Measurements from ENCODE around the gene U2SURP.
"Not testable (repeated sequence)": the region's sequence is repeated elsewhere in the genome, so short reads cannot be mapped to it uniquely, and the experiment has no call there.

U2SURP gene

DNA sequence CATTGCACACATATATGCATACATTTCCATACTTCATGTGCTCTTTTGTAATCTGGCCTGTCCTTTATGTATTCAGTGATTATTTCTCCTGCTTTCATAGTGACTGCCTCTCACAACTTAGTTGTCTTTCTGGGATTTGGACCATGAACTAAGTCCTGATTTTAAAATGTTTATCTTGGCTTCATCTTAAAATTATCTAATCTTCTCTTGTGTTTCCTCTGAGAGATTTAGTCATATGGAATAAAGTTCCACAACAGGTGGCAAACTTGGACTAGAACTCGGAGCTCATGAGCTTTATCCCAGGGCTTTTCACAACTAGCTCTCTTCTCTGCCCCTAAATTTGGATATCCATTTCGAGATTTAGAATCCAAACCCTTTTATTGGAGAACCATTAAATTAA, 44.3 kb downstream of the U2SURP start:
- Mint-ChIP-seq H3K36me3 (ENCODE audit: insufficient read depth) (peaks cover 55% of the 10 kb centered on the region), H3K27me3 (no peaks in the 10 kb centered on the region), H3K9me3 (no peaks in the 10 kb centered on the region), H3K4me3 (no peak overlapping the region), H3K27ac (no peak overlapping the region), H3K4me1 (ENCODE audit: low read depth in 2 of 2) (peaks cover 0 to 3% of the 10 kb centered on the region in 2 donors)
- ATAC-seq (replicated peaks) = no peak
- DNase-seq = no peak

DNA sequence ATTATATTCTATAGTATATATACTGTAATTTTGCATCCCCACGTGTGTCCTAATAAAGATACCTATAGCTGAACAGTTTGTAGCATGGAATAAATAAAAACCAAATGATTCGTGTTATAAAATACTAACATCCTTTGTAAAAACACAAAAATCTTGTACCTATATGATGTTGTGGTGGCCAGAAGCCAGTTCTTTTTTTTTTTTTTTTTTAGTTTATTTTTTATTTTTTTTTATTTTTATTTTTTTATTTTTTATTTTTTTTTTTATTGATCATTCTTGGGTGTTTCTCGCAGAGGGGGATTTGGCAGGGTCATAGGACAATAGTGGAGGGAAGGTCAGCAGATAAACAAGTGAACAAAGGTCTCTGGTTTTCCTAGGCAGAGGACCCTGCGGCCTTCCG, 44.7 kb downstream of the U2SURP start:
- H3K4me1 Mint-ChIP-seq (ENCODE audit: low read depth in 2 of 2); H3K4me3 Mint-ChIP-seq; H3K9me3 Mint-ChIP-seq; H3K27me3 Mint-ChIP-seq; H3K27ac Mint-ChIP-seq; ATAC-seq (replicated peaks); DNase-seq: not testable (repeated sequence)
- peaks cover 57% of the 10 kb centered on the region for H3K36me3 Mint-ChIP-seq (ENCODE audit: insufficient read depth)

DNA sequence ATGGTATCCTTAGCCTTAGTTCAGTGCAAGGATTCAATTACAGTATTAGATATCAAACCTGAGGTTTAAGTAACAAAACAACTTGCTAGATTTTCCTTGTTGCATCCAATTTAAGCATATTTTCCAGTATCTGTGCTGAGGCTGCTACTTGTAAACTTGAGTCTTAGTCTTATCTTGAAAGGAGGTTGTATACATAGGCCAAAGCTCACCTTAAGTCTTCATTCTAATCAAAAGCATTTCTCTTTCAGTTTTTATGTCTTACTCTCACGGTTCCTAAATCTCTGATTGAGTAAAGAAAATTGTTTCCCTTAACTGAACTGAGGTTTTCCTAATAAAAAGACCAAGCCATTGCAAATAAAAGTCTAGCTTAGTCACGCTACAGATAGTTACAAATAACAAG, 52.6 kb downstream of the U2SURP start:
- DNase-seq (no peak), ATAC-seq (replicated peaks) (no peak)
- Mint-ChIP-seq H3K4me1 (ENCODE audit: low read depth in 2 of 2) (no peaks in the 10 kb centered on the region), H3K4me3 (no peak overlapping the region), H3K36me3 (ENCODE audit: insufficient read depth) (peaks cover 80% of the 10 kb centered on the region), H3K27me3 (no peaks in the 10 kb centered on the region), H3K27ac (no peak overlapping the region), H3K9me3 (no peaks in the 10 kb centered on the region)

DNA sequence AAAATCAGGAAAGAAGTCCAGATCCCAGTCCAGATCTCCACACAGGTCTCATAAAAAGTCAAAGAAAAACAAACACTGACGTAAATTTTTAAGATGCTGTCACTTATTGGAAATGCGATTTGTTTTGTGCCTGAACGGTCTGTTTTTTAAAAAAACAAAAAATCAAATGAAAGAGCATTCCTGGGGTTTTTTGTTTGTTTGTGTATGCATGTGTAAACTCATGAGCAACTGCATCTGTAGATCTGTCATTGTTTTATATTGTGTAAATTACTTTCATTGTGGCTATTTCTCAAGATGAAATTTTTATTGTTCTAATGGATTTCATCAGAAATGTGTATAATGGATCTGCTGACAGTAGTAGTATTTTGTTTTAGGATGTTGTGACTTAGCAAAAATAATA, 55.0 kb downstream of the U2SURP start:
- Mint-ChIP-seq H3K4me1 (ENCODE audit: low read depth in 2 of 2) (no peaks in the 10 kb centered on the region), H3K4me3 (no peak overlapping the region), H3K27ac (no peak overlapping the region), H3K9me3 (no peaks in the 10 kb centered on the region), H3K27me3 (no peaks in the 10 kb centered on the region), H3K36me3 (ENCODE audit: insufficient read depth) (peaks cover 69% of the 10 kb centered on the region)
- no peak for ATAC-seq (replicated peaks)
- DNase-seq = no peak

DNA sequence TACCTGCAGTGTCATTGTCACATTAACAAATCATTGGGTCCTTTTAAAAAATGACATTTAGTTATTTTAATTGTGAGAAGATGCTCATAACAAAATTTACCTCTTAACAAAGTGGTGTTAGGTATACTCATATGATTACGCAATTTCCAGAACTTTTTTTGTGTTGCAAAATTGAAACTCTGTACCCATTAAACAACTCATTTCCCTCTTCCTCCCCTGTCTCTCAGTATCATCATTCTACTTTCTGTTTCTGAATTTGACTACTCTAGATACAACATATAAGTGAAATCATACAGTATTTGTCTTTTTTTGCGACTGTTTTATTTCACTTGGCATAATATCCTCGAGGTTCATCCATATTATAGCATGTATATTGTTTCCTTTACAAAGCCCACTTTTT, 59.5 kb downstream of the U2SURP start:
- Mint-ChIP-seq H3K4me3 (no peak overlapping the region), H3K27ac (peak overlapping the region in 1 of 2 donors; percentile 42), H3K27me3 (no peaks in the 10 kb centered on the region), H3K4me1 (ENCODE audit: low read depth in 2 of 2) (no peaks in the 10 kb centered on the region), H3K9me3 (no peaks in the 10 kb centered on the region), H3K36me3 (ENCODE audit: insufficient read depth) (peaks cover 24% of the 10 kb centered on the region)
- DNase-seq (no peak), ATAC-seq (replicated peaks) (no peak)

DNA sequence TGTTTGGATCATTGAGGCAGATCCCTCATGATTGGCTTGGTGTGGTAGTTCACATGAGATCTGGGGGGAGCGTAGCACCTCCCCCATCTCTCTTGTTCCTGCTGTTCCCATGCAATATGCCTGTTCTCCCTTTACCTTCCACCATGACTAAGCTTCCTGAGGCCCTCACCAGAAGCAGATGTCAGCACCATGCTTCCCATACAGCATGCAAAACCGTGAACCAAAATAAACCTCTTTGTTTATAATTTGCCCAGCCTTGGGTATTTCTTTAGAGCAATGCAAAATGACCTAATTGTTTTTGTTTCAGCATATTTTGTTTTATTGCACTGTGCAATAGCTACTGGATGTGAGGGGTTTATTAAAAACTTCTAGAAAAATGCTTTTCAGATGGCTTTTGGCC, 61.6 kb downstream of the U2SURP start:
- no peak for ATAC-seq (replicated peaks)
- Mint-ChIP-seq H3K4me3 (no peak overlapping the region), H3K27ac (no peak overlapping the region)

DNA sequence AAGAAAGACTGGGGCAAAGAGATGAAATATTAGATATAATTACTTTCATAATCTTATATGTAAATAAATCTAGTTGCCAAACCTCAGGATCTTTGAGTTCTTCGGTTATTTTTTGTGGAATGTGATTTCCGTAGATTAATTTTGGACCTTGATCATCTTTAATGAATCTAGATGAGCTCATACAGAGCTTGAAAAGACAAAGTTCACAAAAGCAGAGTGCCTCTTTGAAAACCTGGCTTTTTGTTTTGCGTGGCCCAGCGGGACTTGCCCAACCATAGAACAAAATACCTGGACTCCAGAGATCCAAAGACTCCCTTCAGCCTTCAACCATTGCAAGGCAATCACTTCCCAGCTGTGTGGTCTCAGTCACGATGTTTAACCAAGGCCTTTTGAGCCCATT, 63.4 kb downstream of the U2SURP start:
- ATAC-seq (replicated peaks) = no peak
- Mint-ChIP-seq H3K4me3 (no peak overlapping the region), H3K9me3 (no peaks in the 10 kb centered on the region), H3K27ac (peak overlapping the region in 1 of 2 donors; percentile 6), H3K4me1 (ENCODE audit: low read depth in 2 of 2) (no peaks in the 10 kb centered on the region), H3K36me3 (ENCODE audit: insufficient read depth) (no peaks in the 10 kb centered on the region), H3K27me3 (no peaks in the 10 kb centered on the region)
- DNase-seq = no peak

More for the DNA sequence above, 61.6 kb downstream of the U2SURP start:
- Mint-ChIP-seq H3K9me3 (no peaks in the 10 kb centered on the region), H3K27me3 (no peaks in the 10 kb centered on the region), H3K4me1 (ENCODE audit: low read depth in 2 of 2) (no peaks in the 10 kb centered on the region), H3K36me3 (ENCODE audit: insufficient read depth) (peaks cover 7% of the 10 kb centered on the region)
- DNase-seq = no peak

DNA sequence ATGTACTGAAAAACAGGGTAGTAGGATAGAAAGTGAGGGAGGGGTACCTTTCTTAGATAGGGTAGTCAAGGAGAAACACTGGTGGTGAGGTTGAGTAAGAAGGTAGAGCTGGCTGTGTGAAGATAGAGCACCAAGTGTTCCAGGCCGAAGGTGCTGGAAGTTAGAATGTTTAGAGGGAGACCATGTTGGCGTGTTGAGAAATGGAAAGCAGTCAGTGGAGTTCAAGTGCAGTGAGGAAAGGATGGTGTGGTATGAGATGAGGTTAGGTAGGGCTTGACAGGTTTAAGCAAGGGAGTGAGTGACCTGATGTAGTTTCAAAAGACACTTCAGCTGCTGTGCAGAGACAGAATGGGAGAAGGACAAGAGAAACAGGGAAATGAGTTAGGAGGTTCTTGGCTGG, 64.0 kb downstream of the U2SURP start:
- no peaks in the 10 kb centered on the region for H3K9me3 Mint-ChIP-seq
- no peaks in the 10 kb centered on the region for H3K36me3 Mint-ChIP-seq (ENCODE audit: insufficient read depth)
- no peak overlapping the region for H3K4me3 Mint-ChIP-seq
- ATAC-seq (replicated peaks) (no peak), DNase-seq (no peak)
- H3K27me3 Mint-ChIP-seq = no peaks in the 10 kb centered on the region
- H3K4me1 Mint-ChIP-seq (ENCODE audit: low read depth in 2 of 2) = no peaks in the 10 kb centered on the region
- H3K27ac Mint-ChIP-seq = peak overlapping the region in 1 of 2 donors; percentile 6

DNA sequence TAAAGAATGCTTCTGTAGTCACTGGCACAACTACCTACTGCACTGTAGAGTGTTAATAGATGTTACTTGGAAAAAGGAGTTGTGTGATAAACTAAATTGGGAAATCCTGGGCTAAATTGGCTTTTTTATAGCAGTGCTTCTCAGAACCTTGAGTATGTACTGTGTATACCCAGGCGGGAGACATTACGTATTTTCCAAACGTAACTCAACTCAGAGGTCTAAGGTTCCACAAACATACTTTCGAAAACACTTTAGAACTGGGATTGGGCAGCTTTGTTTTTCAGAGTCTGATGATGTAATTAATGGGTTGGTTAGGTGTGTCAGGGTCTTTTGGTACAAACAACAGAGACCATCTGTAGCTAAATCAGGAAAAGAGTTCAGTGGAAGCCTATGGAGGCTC, 64.7 kb downstream of the U2SURP start:
- H3K36me3 Mint-ChIP-seq (ENCODE audit: insufficient read depth) = no peaks in the 10 kb centered on the region
- ATAC-seq (replicated peaks) (no peak), DNase-seq (no peak)
- no peaks in the 10 kb centered on the region for H3K9me3 Mint-ChIP-seq
- no peak overlapping the region for H3K27ac Mint-ChIP-seq
- H3K27me3 Mint-ChIP-seq = no peaks in the 10 kb centered on the region
- no peak overlapping the region for H3K4me3 Mint-ChIP-seq
- H3K4me1 Mint-ChIP-seq (ENCODE audit: low read depth in 2 of 2) = no peaks in the 10 kb centered on the region

DNA sequence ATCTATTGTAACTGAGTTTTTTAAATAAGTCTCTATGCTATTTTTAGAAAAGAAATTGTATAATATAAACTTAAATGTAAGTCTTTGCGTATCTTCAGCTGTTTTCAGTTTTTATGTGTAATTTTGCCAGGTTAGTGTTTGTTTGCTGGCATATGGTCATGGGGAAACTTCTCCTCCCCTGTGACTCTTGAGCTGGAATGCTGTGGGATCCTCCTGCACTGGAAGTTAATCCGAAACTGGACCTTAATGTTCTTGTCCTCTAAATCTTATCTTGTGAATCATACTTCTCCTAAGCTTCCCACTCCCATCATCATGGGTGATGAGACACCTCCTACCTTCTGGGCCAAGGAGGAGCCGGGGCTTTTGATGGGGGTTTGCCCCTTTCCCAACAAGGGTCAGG, 65.8 kb downstream of the U2SURP start:
- Mint-ChIP-seq H3K4me1 (ENCODE audit: low read depth in 2 of 2) (no peaks in the 10 kb centered on the region), H3K27me3 (peaks cover 3 to 10% of the 10 kb centered on the region in 2 donors), H3K9me3 (no peaks in the 10 kb centered on the region), H3K27ac (no peak overlapping the region), H3K36me3 (ENCODE audit: insufficient read depth) (no peaks in the 10 kb centered on the region), H3K4me3 (no peak overlapping the region)
- ATAC-seq (replicated peaks) (no peak), DNase-seq (no peak)

DNA sequence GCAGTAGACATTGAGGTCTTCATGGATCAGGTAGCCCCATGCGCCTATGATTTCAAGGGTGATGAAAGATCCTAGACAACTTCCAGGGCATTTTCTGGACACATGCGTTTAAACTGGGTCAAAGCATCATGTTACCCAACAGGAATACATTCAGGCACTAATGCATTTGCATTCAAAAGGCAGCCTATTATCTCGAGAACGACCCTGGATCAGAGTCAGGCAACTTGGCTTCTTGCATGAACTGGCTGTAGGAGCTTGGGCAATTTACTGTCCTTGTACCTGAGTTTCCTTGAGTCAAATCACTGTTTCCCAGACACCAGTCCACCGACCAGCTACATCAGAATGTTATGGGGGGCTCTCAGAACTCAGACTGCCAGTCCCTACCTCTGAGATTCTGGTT, 66.7 kb downstream of the U2SURP start:
- Mint-ChIP-seq H3K27ac (no peak overlapping the region), H3K4me3 (no peak overlapping the region), H3K27me3 (peaks cover 5 to 18% of the 10 kb centered on the region in 2 donors), H3K36me3 (ENCODE audit: insufficient read depth) (no peaks in the 10 kb centered on the region), H3K9me3 (no peaks in the 10 kb centered on the region), H3K4me1 (ENCODE audit: low read depth in 2 of 2) (no peaks in the 10 kb centered on the region)
- DNase-seq (no peak), ATAC-seq (replicated peaks) (no peak)

DNA sequence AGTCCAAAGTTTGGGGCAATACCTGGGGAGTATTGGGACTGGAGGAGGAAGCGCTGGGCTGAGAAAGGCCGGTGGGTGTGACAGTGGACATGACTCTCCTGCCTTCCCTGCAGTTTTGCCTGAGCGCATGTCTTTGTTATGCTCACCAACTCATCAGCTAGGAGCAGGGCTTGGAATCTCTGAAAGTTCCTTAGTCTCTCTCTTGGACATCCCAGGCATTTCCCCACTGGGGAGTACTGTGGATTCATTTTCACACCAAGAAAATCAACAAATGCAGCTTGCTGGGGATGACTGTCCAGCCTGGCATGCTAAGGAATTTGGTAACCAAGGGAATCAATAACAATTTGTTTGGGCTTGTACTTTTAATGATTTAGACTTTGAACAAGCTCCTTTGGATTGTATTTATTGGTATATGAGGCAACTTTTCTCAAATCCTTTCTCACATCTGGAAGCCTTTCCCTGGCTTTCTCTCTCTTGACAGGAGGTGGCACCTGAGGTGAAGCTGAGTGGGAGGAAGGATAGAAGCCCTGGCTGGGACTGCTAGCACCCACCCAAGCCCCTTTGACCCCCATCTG, 69.7 kb downstream of the U2SURP start:
- H3K9me3 Mint-ChIP-seq = no peaks in the 10 kb centered on the region
- DNase-seq (no peak), ATAC-seq (replicated peaks) (no peak)
- no peaks in the 10 kb centered on the region for H3K4me1 Mint-ChIP-seq (ENCODE audit: low read depth in 2 of 2)
- no peaks in the 10 kb centered on the region for H3K36me3 Mint-ChIP-seq (ENCODE audit: insufficient read depth)
- no peak overlapping the region for H3K4me3 Mint-ChIP-seq
- peaks cover 5 to 25% of the 10 kb centered on the region in 2 donors for H3K27me3 Mint-ChIP-seq
- no peak overlapping the region for H3K27ac Mint-ChIP-seq

DNA sequence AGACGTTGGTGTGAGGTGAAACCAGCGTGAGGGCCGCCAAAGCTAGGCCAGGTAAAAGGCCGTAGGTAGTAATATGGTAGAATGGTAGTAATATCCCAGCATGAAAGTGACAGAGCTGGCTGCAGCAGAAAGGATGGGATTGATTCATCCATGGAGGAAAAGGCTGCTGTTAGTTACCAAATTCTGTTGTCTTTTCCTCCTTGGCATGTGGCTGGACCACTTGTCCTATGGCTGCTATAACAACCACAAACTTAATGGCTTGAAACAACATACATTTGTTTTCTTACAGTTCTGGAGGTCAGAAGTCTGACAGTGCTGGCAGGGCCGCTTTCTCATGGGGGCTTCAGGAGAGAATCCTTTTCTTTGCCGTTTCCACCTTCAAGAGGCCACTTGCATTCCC, 70.4 kb downstream of the U2SURP start:
- H3K36me3 Mint-ChIP-seq (ENCODE audit: insufficient read depth) = no peaks in the 10 kb centered on the region
- H3K27me3 Mint-ChIP-seq = peaks cover 5 to 25% of the 10 kb centered on the region in 2 donors
- DNase-seq (no peak), ATAC-seq (replicated peaks) (no peak)
- H3K27ac Mint-ChIP-seq = no peak overlapping the region
- no peak overlapping the region for H3K4me3 Mint-ChIP-seq
- H3K4me1 Mint-ChIP-seq (ENCODE audit: low read depth in 2 of 2) = no peaks in the 10 kb centered on the region
- no peaks in the 10 kb centered on the region for H3K9me3 Mint-ChIP-seq

DNA sequence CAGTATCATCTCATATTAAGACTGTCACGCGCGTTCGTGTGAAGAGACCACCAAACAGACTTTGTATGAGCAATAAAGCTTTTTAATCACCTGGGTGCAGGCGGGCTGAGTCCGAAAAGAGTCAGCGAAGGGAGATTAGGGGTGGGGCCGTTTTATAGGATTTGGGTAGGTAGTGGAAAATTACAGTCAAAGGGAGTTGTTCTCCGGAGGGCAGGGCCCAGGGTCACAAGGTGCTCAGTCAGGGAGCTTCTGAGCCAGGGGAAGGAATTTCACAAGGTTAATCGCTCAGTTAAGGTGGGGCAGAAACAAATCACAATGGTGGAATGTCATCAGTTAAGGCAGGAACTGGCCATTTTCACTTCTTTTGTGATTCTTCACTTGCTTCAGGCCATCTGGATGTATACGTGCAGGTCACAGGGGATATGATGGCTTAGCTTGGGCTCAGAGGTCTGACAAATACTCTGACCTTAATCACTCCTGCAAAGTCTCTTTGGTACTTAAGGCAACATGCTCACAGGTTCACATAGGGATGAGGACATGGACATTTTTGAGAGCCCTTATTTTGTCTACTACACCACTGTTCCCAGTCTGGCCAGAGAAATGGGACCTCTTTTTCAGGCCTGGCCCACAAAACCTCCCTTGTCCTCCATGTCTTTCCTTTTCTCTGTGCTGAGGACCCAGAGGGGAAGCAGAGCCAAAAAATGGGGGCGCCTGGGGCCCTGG, 71.1 kb downstream of the U2SURP start:
- not testable (repeated sequence) for ATAC-seq (replicated peaks); H3K9me3 Mint-ChIP-seq; H3K4me3 Mint-ChIP-seq

More for the DNA sequence above, 71.1 kb downstream of the U2SURP start:
- DNase-seq; H3K27ac Mint-ChIP-seq; H3K4me1 Mint-ChIP-seq (ENCODE audit: low read depth in 2 of 2); H3K36me3 Mint-ChIP-seq (ENCODE audit: insufficient read depth): not testable (repeated sequence)
- peaks cover 5 to 25% of the 10 kb centered on the region in 2 donors for H3K27me3 Mint-ChIP-seq
